GM23338 (cell line): ENCODE data around the gene EFCAB8. TPM values are rescaled to one million over a fixed set of nuclear protein-coding genes. Genes with fewer than 3 reads are reported as not detected.
A peak's percentile ranks its signal among the peaks of the same experiment; 100 is the strongest.

Experiments used
- ATAC-seq: fragments of 200-7000 bp; cut with Tn5 transposase; 3 replicates; pipeline ENCODE4 v1.9.1; 2020
- DNase-seq: peaks from one replicate; pipeline ENCODE4 v3.0.0-alpha.2; 2015; ENCODE audit warnings: low spot score
- H2AFZ ChIP-seq: fragments of 200-600 bp; sonication (generic); 2 replicates; pipeline ENCODE4 v1.8.0; 2016; ENCODE audit warnings: antibody characterized with exemption, mild to moderate bottlenecking, moderate library complexity
- H3F3A ChIP-seq: fragments of 200-600 bp; sonication (generic); replicated peaks from 2 replicates; pipeline ENCODE4 v1.8.0; 2017; ENCODE audit warnings: antibody characterized with exemption, mixed run types, low read depth
- H3K27ac ChIP-seq: fragments of 200-600 bp; sonication (generic); 2 replicates; pipeline ENCODE4 v1.6.1; 2016; ENCODE audit warnings: low read depth
- H3K27me3 ChIP-seq: fragments of 200-600 bp; sonication (generic); 2 replicates; pipeline ENCODE4 v1.8.0; 2016; ENCODE audit warnings: mild to moderate bottlenecking, mixed run types, moderate library complexity; ENCODE audit not compliant: insufficient read depth
- H3K36me3 ChIP-seq: fragments of 200-600 bp; sonication (generic); 2 replicates; pipeline ENCODE4 v1.8.0; 2016; ENCODE audit warnings: mild to moderate bottlenecking; ENCODE audit not compliant: insufficient read depth
- H3K4me1 ChIP-seq: fragments of 200-600 bp; sonication (generic); 2 replicates; pipeline ENCODE4 v1.8.0; 2016; ENCODE audit warnings: mild to moderate bottlenecking, moderate library complexity; ENCODE audit not compliant: insufficient read depth
- H3K4me2 ChIP-seq: fragments of 200-600 bp; sonication (generic); 2 replicates; pipeline ENCODE4 v1.7.1; 2017; ENCODE audit warnings: mixed run types
- H3K4me3 ChIP-seq: fragments of 200-600 bp; sonication (generic); 2 replicates; pipeline ENCODE4 v1.6.1; 2016; ENCODE audit warnings: mixed run types
- H3K79me2 ChIP-seq: fragments of 200-600 bp; sonication (generic); replicated peaks from 2 replicates; pipeline ENCODE4 v1.8.0; 2017; ENCODE audit warnings: mild to moderate bottlenecking; ENCODE audit not compliant: insufficient read depth
- H3K9me2 ChIP-seq: fragments of 200-600 bp; sonication (generic); 2 replicates; pipeline ENCODE4 v1.8.0; 2017; ENCODE audit not compliant: insufficient read depth
- H4K20me1 ChIP-seq: fragments of 200-600 bp; sonication (generic); replicated peaks from 2 replicates; pipeline ENCODE4 v1.8.0; 2017; ENCODE audit warnings: mild to moderate bottlenecking; ENCODE audit not compliant: insufficient read depth
- H3K27ac Mint-ChIP-seq: 2 replicates; pipeline ENCODE4 v1.8.0; 2020; ENCODE audit warnings: inconsistent platforms, mild to moderate bottlenecking, moderate library complexity, mixed read lengths
- H3K27me3 Mint-ChIP-seq: 3 replicates; pipeline ENCODE4 v1.8.0; 2022; ENCODE audit warnings: low read depth, mild to moderate bottlenecking, moderate library complexity, mixed read lengths, inconsistent platforms; ENCODE audit not compliant: insufficient read depth, poor library complexity
- H3K36me3 Mint-ChIP-seq: 3 replicates; pipeline ENCODE4 v1.8.0; 2021; ENCODE audit warnings: low read depth, mild to moderate bottlenecking, inconsistent platforms, moderate library complexity, mixed read lengths
- H3K4me1 Mint-ChIP-seq: 3 replicates; pipeline ENCODE4 v1.8.0; 2020; ENCODE audit warnings: mild to moderate bottlenecking, inconsistent platforms, mixed read lengths
- H3K4me3 Mint-ChIP-seq: 3 replicates; pipeline ENCODE4 v1.8.0; 2021; ENCODE audit warnings: moderate library complexity, mild to moderate bottlenecking, inconsistent platforms, mixed read lengths
- H3K9me3 Mint-ChIP-seq: 3 replicates; pipeline ENCODE4 v1.8.0; 2020; ENCODE audit warnings: moderate library complexity, mild to moderate bottlenecking, inconsistent platforms, mixed read lengths
- CREB1 ChIP-seq: fragments of 250-450 bp; sonication (Bioruptor Pico); IDR thresholded peaks from 2 replicates; pipeline ENCODE4 v1.5.0; 2020; ENCODE audit warnings: low read depth, mild to moderate bottlenecking, moderate library complexity
- EZH2phosphoT487 ChIP-seq: fragments of 200-600 bp; sonication (generic); IDR thresholded peaks from one replicate; pipeline ENCODE4 v1.8.1; 2018; ENCODE audit warnings: antibody characterized with exemption; ENCODE audit not compliant: unreplicated experiment
- JUNB ChIP-seq: IDR thresholded peaks from one replicate; pipeline ENCODE4 v1.6.1; 2016; ENCODE audit warnings: antibody characterized with exemption; ENCODE audit not compliant: unreplicated experiment
- NANOG ChIP-seq: IDR thresholded peaks from 2 replicates; pipeline ENCODE4 v1.6.1; 2016; ENCODE audit warnings: antibody characterized with exemption, borderline replicate concordance
- POLR2AphosphoS5 ChIP-seq: IDR thresholded peaks from 2 replicates; pipeline ENCODE4 v1.6.1; 2016; ENCODE audit warnings: antibody characterized with exemption, low read depth
- STAT1 ChIP-seq: IDR thresholded peaks from one replicate; pipeline ENCODE4 v1.6.1; 2016; ENCODE audit warnings: antibody characterized with exemption; ENCODE audit not compliant: unreplicated experiment
- ZNF331 ChIP-seq: fragments of 250-450 bp; sonication (Bioruptor Pico); IDR thresholded peaks from 2 replicates; pipeline ENCODE4 v1.5.0; 2020; ENCODE audit warnings: low read depth, mild to moderate bottlenecking, moderate library complexity
- polyA plus RNA-seq: library from polyadenylated mRNA; unstranded; fragments of >200 nt; fragmentation: Nextera tagmentation; extraction: Ambion mirVana; gene quantifications from 2 replicates; pipeline ENCODE4 v1.2.1, GENCODE V29; 2016
- total RNA-seq: library from RNA; depleted of rRNA; stranded (reverse); fragments of >200 nt; shearing (Covaris generic); gene quantifications from 2 replicates; pipeline ENCODE4 v1.2.3, GENCODE V29; 2014
- TF ChIP-seq, protein P1 (sequence below): IDR thresholded peaks from one replicate; pipeline ENCODE4 v1.6.1; 2018; ENCODE audit warnings: antibody characterized with exemption; ENCODE audit not compliant: unreplicated experiment
- TF ChIP-seq, protein P2 (sequence below), 2 experiments: fragments of 200-600 bp in 1 of 2; sonication (generic) in 1 of 2; conservative IDR thresholded peaks; 2 replicates each; pipeline versions ENCODE4 v1.5.1 to v1.6.1; 2016 to 2017; ENCODE audit warnings: antibody characterized with exemption in 2 of 2, low read depth in 2 of 2, mild to moderate bottlenecking in 2 of 2, moderate library complexity in 1 of 2
- TF ChIP-seq, protein P3 (sequence below): IDR thresholded peaks from 2 replicates; pipeline ENCODE4 v1.6.1; 2016; ENCODE audit warnings: antibody characterized with exemption

Gene EFCAB8
- total and polyA plus RNA-seq, 2 experiments from 2014 or later, result 0.35 TPM; not detected in 1

DNA sequence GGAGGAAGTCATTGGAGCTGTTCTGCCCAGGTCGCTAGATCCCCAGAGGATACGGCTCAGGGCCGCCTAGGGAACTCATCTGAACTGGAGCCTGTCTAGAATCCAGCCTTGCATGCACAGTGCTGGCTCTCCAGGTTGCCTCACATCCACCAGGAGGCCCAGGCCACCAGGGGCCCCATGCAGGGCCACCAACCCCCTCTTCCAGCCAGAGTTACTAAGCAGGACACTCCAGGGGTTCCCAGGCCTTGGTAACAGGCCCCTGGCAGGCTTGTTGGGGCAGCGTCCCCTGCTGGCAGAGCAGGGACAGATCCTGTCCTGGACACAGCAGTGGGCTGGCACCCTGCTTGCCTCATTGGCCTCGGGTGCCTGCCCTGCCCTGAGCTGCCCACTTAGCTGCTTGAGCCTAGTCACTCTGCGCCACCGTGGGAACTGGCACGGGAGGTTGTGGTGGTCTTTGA lies 35.3 kb downstream of the EFCAB8 start:
- H3K4me1 Mint-ChIP-seq, result peaks cover 5% of the 10 kb centered on the region
- H3K4me3 Mint-ChIP-seq, result no peak overlapping the region
- peak; percentile 94 for ATAC-seq
- H3K27ac Mint-ChIP-seq, result 0 out of 2 replicates have a peak overlapping the region, but pooled peaks have one; percentile 54
- Histone ChIP-seq H3K79me2 (no peaks in the 10 kb centered on the region), H3K4me2 (0 out of 2 replicates have a peak overlapping the region, but pooled peaks have one; percentile 38), H3K9me2 (no peaks in the 10 kb centered on the region), H3K27ac (no peak overlapping the region), H3K36me3 (no peaks in the 10 kb centered on the region), H2AFZ (peak overlapping the region; percentile 10; the same call in 1 of the 2 replicates), H3K4me1 (peaks cover 5% of the 10 kb centered on the region; the same call in 1 of the 2 replicates), H3F3A (peaks cover 3% of the 10 kb centered on the region; the same call in 1 of the 2 replicates), H4K20me1 (no peaks in the 10 kb centered on the region), H3K27me3 (no peaks in the 10 kb centered on the region), H3K4me3 (no peak overlapping the region)
- no peaks in the 10 kb centered on the region; the same call in 2 of the 3 replicates for H3K9me3 Mint-ChIP-seq
- no peaks in the 10 kb centered on the region for H3K36me3 Mint-ChIP-seq
- peaks cover 6% of the 10 kb centered on the region for H3K27me3 Mint-ChIP-seq
- DNase-seq, result peak; percentile 90
- TF ChIP-seq, protein P1, sequence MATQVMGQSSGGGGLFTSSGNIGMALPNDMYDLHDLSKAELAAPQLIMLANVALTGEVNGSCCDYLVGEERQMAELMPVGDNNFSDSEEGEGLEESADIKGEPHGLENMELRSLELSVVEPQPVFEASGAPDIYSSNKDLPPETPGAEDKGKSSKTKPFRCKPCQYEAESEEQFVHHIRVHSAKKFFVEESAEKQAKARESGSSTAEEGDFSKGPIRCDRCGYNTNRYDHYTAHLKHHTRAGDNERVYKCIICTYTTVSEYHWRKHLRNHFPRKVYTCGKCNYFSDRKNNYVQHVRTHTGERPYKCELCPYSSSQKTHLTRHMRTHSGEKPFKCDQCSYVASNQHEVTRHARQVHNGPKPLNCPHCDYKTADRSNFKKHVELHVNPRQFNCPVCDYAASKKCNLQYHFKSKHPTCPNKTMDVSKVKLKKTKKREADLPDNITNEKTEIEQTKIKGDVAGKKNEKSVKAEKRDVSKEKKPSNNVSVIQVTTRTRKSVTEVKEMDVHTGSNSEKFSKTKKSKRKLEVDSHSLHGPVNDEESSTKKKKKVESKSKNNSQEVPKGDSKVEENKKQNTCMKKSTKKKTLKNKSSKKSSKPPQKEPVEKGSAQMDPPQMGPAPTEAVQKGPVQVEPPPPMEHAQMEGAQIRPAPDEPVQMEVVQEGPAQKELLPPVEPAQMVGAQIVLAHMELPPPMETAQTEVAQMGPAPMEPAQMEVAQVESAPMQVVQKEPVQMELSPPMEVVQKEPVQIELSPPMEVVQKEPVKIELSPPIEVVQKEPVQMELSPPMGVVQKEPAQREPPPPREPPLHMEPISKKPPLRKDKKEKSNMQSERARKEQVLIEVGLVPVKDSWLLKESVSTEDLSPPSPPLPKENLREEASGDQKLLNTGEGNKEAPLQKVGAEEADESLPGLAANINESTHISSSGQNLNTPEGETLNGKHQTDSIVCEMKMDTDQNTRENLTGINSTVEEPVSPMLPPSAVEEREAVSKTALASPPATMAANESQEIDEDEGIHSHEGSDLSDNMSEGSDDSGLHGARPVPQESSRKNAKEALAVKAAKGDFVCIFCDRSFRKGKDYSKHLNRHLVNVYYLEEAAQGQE, result no peak
- TF ChIP-seq CREB1 (no peak), EZH2phosphoT487 (no peak)
- TF ChIP-seq, protein P2, sequence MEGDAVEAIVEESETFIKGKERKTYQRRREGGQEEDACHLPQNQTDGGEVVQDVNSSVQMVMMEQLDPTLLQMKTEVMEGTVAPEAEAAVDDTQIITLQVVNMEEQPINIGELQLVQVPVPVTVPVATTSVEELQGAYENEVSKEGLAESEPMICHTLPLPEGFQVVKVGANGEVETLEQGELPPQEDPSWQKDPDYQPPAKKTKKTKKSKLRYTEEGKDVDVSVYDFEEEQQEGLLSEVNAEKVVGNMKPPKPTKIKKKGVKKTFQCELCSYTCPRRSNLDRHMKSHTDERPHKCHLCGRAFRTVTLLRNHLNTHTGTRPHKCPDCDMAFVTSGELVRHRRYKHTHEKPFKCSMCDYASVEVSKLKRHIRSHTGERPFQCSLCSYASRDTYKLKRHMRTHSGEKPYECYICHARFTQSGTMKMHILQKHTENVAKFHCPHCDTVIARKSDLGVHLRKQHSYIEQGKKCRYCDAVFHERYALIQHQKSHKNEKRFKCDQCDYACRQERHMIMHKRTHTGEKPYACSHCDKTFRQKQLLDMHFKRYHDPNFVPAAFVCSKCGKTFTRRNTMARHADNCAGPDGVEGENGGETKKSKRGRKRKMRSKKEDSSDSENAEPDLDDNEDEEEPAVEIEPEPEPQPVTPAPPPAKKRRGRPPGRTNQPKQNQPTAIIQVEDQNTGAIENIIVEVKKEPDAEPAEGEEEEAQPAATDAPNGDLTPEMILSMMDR (conservative IDR thresholded peaks at IDR 0.05; ENCODE audit: low read depth in 2 of 2), result peak; percentile 81 to 95

DNA sequence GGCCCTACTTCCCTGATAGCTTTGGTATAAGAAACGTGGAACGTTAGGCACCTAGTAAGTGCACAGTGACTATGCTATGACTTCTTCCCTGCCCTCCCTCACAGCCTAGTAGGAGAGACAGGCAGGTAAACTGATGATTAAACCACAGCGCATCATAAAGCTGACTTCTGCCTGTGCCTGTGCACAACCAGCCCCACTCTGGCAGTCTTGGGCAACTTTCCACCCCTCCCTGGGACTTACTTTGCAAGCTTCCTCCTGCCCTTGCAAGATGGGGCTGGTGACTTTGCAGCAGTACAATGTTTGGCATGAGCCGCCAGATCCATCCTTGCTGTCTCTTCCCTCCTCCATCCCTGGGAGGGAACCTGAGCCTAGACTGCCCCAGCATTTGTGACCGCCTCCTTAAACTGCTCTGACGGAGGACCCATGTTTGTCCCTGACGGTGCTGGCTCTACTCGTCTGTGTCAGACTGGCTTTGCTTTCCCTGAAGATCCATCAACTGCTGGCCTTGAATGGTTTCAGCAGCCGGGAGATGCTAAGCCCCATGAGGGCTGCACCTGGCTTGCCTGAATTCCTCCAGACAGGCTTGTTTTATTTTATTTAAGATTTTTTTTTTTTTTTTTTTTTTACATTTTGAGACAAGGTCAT lies 36.1 kb downstream of the EFCAB8 start:
- no peak overlapping the region for H3K27ac ChIP-seq
- H2AFZ ChIP-seq, result no peak overlapping the region
- Mint-ChIP-seq H3K27me3 (peaks cover 6% of the 10 kb centered on the region), H3K27ac (no peak overlapping the region), H3K4me3 (no peak overlapping the region), H3K9me3 (no peaks in the 10 kb centered on the region; the same call in 2 of the 3 replicates), H3K36me3 (no peaks in the 10 kb centered on the region), H3K4me1 (peaks cover 5% of the 10 kb centered on the region)
- H3K36me3 ChIP-seq, result no peaks in the 10 kb centered on the region
- peaks cover 3% of the 10 kb centered on the region; the same call in 1 of the 2 replicates for H3F3A ChIP-seq
- no peaks in the 10 kb centered on the region for H4K20me1 ChIP-seq
- DNase-seq (no peak), ATAC-seq (no peak)
- H3K79me2 ChIP-seq, result no peaks in the 10 kb centered on the region
- no peaks in the 10 kb centered on the region for H3K27me3 ChIP-seq
- H3K4me2 ChIP-seq, result no peak overlapping the region
- H3K4me3 ChIP-seq, result no peak overlapping the region
- TF ChIP-seq, protein P3, sequence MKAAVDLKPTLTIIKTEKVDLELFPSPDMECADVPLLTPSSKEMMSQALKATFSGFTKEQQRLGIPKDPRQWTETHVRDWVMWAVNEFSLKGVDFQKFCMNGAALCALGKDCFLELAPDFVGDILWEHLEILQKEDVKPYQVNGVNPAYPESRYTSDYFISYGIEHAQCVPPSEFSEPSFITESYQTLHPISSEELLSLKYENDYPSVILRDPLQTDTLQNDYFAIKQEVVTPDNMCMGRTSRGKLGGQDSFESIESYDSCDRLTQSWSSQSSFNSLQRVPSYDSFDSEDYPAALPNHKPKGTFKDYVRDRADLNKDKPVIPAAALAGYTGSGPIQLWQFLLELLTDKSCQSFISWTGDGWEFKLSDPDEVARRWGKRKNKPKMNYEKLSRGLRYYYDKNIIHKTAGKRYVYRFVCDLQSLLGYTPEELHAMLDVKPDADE, result no peak
- TF ChIP-seq ZNF331 (no peak), POLR2AphosphoS5 (no peak), EZH2phosphoT487 (no peak), STAT1 (no peak), JUNB (no peak), NANOG (no peak)
- TF ChIP-seq, protein P1, result no peak
- peaks cover 5% of the 10 kb centered on the region; the same call in 1 of the 2 replicates for H3K4me1 ChIP-seq
- no peaks in the 10 kb centered on the region for H3K9me2 ChIP-seq
